Stimulated activated CD4-positive, alpha-beta T cell treated with anti-CD3 and anti-CD28 coated beads, Interleukin-12 subunit alpha, Interleukin-12 subunit beta, amount 100 ng/mL, for 24 hours (primary cell): ENCODE measurements around the gene ISG20L2.

Experiments
- DNase-seq, 2 experiments: peaks; one replicate each; pipeline ENCODE4 v3.0.0-alpha.2; 2020; ENCODE audit warnings: low read depth in 2 of 2

Gene ISG20L2

DNA sequence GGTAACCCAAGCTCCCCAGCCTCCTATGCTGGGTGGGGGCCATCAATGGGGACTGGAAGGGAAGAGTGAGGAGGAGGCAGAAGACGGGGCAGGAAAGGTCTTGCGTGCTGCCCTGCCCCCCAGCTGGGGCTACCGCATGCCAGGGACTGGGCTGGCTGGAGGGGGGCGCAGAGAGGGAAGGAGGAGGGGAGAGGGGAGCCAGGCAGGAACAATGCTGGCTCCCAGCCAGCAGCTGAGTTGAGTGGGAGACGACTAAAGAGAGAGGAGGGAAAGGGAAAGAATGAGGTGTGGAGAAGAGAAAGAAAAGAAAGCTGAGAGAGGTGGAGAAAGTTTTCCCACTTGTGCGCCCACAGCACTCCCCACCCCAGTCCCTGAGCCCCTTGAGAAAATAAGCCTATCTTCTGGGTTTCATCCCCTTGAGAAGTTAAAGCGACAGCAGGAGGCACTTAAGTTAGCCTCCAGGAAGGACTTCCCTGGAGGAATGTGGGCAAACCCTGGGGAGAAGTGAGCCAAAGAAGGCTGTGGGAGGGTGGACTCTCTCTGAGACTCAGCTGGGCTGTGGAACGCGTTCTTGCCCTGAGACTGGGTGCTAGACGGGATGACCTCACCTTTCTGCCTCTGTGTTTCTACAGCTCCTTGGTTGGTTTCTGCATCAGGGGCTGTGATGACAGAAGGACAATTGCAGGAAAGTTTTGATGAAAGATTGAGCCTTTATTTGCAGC, 38.5 kb downstream of the ISG20L2 start:
- DNase-seq = no peak

DNA sequence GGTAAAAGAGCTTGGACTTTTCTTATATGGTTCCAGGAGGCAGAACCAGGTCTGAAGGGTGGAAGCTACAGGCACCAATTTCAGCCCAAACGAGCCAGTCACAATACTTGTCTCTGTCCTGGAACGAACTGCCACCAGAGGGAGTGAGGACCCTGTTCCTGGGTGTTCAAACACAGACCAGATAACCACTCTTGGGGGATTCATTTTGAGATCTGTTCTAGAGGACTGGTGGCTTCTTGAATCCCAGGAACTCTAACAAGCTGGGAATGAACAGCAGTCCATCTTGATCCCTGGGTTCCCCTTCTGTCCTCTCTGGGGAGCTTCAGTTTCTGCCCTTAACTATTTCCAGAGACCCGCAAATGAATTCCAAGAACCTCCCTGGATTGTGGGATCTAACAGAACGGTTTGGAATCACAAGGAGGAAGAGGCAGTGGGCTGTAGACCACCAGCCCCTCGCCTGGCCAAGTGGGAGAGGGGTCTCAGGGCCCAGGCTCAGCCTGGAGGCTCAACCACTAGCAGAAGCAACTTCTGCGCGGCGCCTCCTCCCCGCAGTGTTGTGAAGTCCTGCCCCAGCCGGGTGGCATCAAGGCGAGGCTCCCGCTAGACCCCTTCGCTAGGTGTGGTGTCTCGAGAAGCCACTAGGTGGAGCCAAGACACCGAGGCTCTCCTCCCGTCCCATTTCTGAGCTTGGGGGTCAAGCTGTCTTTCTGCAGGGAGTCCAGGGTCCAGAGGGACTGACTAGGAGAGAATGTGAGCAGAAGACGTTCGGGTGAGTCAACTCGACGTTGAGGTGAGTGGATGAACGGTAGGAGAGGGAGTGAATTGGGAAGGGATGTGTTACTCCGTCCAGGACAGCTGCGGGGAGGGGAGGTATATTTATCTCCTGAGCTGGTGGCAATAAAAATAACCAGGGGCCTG, 39.3 kb downstream of the ISG20L2 start:
- peak; percentile 46 to 71 for DNase-seq

DNA sequence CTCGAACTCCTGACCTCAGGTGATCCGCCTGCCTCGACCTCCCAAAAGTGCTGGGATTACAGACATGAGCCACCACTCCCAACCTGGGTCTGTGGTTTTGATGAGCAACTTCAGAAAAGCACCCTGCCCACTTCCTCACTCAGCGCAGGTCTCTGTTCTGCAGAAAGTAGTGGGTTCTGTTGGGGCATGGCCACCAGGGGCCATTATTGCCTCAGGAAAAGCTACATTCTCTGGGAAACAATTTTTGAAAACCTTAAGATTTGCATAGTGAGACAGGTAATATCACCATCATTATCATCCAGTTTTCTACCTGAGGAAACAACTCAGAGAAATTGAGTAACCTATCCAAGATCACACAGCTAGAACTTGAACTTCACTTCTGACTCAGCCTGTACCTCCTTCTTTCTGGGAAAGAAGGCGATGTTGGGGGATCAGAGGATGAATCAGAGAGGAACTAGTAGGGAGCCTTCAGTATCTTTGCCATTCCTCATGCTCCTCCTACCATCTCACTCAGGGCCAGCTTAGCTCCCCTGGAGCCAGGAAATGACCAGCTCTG, 44.3 kb downstream of the ISG20L2 start:
- DNase-seq = peak in 1 of 2 experiments; percentile 29

DNA sequence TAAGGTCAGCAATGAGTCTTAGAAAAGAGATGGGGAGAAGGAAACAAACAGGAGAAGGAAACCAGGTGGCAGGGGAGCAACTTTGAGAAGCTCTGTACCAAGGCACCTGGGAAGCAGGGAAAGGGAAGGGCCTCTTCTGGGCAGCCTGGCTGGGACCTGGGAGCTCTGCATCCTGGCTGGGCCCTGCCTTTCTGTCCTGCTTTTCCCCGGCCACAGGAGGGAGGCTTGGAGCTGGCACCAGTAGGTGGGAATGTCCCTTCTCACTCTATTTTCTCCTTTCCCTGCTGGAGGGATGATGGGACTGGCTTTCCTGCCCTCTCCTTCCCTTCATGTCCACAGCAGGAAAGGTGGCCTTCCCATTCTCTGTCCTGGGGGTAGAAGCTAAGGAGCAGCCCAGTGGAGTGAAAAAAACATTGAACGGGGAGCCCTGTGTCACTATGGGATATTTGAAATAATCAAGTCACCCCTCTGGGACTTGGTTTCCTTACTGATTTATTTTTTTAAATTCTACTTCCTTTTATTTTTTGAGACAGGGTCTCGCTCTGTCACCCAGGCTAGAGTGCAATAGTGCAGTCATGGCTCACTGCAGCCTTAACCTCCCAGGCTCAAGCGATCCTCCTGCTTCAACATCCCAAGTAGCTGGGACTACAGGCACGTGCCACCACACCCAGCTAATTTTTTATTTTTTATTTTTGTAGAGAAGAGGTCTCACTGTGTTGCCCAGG, 46.2 kb downstream of the ISG20L2 start:
- no peak for DNase-seq

DNA sequence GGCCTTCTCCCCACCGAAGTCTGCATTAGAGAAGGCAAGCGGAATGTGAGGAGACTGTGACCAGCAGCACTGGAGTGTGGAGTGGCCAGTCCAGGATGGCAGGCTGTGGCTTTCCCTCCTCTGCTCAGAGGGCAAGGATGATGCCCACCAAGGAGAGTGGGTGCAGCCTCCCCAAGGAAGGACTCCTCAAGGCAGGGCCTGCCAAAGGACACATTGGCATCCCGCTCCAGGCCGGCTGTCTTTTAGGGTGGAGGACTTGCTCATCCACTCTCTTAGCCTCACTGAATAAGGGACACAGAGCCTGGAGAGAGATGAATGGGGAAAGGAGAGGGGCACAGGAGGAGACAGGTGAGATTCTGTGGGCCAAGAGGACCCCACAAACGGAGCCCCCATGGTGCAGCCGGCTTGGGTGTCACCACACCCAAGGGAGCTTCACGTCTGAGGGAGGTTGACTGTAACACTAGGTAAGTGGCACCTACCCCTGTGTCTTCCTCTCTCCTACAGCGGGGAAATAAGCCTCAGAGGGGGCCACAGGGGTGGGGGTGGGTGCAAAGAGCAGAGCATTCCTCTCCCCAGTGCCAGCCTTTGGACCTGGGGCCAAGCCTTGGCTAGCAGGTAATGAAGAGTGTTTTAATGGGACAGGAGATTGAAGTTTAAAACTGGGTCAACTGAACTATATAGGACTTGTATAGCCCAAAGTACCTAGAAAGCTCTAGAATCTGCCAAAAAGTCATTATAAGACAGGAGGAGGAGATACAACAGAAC, 47.2 kb downstream of the ISG20L2 start:
- no peak for DNase-seq

DNA sequence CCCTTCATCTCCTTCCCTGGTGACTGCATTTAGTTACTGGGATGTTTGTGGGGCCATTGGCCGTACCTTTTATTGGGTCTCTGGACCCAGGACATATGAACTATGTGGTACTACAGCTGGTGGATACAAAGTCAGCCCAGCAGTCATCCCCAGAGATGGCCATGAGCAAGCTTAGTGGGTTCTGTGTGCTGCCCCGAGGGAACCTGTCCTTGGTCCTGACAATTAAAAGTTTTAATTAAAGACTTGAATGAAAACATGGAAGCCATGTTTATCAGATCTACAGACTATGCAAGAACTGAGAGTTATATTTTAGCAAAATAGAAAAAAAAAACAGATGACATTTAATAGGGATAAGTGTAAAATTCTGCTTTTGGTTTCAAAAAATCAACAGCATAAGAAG, 48.5 kb downstream of the ISG20L2 start:
- DNase-seq = no peak

DNA sequence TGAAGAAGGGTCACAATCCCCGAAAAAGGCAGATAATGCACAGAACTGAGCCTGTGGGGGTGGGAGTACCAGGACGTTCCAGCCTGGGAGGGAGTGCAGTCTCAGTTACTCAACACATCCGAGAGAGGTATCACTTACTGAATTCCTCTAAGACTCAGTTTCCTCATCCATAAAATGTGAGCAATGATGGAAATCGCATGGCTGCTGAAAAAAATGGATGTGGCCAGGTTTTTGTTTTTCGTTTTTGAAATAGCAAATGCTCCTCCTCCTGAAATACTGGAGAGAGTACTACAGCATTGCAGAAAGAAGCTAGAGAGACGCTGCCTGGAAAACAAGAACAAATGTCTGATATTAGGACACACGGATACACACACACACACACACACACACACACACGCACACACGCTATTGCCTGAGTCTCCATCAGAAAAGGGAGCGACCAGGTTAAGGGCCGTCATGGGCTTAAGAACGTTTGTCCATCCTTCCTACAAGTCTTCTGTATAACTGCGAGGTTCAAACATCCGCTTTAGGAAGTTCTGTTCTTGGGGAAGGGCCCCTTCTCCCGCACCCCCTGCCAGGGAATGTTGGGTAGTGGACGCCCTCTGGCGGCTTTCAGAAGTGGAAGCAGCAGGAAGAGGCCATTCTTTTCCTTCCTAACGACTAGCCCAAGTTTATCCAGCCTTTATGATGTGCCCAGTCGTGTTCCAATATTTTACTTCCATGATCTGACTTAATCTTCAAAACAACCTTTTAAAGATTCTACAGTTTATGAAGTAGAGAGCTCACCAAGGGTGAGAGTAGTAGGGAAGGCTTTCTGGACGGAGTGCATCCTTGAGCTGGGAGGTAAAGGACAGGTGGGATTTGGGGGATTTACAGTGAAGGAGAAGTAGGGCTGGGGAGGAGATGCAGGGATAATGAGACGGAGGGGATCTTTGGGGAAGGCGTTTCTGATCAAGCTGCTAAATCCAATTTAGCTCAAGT, 50.7 kb downstream of the ISG20L2 start:
- no peak for DNase-seq

DNA sequence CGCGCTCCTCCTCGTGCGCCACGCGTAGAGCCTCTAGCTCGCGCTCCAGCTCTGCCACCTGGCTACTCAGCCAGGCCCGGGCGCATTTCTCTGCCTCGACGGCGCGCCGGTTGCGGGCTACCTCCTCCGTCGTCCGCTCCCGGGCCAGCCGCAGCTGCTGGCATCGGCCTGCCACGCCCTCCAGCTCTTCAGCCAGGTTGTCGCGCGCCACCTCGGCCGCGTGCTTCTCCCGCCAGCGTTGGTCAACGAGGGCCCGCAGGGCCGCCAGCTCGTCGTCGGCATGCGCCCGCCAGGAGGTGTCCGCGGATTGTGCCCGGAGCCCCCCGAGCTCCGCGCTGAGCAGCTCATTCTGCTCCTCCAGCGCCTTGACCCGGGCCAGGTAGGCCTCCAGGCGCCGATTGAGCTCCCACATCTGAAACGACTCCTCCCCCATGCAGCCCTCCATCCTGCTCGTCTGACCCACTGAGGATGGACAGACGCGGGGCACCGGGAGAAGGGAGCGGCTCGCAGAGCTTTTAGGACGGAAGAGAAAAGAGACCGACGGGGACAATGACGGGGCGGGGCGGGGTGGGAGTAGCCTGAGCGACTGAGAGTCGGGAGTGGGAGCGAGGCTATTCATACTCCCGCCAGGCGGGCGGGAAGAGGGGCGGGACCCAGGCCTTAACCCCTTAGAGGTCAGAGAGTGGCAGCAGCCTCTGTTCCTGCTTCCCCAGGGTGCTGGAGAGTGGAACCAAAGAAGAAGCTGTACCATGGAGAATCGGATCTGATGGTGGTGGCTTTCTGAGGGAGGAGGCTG, 51.5 kb downstream of the ISG20L2 start, which contains the start of gene NES:
TSS of gene NES (minus strand) at position 588 of the 796 bp plus-strand sequence. CDS start at position 445, 143 bp downstream.
- no peak for DNase-seq

DNA sequence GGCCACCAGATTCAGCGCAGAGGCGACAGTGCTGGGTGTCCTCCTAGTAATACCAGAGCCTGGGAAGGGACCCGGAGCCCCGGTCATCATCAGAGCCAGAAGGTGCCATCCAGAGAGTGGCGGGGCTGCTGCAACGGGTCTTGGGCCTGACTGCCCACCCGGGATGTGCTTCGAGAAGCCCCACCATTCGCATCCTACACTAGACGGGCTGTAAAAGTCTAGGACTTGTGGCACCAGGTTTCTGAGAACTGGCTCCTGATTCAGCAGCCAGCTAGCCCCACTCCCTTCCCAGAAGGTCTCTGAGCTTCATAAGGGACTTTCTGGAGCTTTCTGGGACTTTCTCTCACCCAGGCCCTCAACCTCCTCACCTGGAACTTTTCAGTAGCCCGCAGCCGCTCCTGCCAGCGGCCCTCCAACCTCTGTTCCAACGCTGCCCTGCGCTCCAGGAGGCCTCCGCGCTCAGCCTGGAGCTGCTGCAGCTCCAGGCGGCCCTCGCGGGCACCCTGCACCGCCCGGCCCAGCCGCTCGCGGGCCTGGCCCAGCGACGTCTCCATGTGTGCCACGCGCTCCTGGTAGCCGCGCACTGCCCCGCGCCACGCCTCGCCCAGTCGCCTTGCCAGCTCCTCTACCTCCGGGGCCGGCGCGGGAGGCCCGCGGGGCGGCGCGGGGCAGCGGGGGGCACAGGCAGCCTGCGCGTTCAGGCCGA, 52.3 kb downstream of the ISG20L2 start:
- DNase-seq = no peak

DNA sequence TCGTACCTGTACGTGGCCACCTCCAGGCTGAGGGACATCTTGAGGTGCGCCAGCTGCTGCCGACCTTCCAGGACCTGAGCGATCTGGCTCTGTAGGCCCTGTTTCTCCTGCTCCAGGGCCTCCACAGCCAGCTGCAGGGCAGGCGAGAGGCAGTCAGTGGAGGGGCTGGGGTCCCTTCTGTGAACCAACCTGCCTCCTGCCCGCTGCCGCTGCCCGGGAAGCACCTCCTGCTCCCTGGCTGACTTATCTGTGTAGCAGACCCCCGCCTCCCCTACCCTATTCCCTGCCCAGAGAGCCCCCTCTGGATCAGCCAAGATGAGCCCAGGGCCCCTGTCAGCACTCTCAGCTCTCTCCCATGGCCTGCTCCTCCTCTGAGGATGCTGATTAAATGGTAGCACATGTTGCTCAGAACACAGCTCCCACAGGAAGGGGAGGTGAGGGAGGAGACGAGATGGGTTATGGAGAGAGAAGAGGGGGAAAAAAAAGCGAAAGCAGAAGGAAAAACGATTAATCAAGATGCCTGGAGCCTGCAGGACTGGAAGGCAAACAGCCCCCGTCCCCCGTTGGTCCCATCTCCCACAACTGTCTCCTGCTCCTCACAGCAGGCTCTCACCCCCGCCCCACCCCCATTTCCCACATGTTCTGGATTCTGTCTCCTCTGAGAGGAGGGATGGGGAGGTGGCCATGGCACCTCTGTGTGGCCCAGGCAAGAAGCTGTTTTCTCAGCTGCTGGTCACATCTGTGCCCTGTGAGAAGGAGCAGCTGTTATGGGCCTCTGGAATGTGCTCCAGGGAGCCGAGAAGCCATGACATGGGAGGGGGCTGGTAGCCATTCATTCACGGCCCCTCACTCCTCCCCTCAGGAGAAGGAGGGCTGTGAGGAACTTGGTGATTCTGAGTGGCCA, 53.1 kb downstream of the ISG20L2 start:
- DNase-seq = no peak

DNA sequence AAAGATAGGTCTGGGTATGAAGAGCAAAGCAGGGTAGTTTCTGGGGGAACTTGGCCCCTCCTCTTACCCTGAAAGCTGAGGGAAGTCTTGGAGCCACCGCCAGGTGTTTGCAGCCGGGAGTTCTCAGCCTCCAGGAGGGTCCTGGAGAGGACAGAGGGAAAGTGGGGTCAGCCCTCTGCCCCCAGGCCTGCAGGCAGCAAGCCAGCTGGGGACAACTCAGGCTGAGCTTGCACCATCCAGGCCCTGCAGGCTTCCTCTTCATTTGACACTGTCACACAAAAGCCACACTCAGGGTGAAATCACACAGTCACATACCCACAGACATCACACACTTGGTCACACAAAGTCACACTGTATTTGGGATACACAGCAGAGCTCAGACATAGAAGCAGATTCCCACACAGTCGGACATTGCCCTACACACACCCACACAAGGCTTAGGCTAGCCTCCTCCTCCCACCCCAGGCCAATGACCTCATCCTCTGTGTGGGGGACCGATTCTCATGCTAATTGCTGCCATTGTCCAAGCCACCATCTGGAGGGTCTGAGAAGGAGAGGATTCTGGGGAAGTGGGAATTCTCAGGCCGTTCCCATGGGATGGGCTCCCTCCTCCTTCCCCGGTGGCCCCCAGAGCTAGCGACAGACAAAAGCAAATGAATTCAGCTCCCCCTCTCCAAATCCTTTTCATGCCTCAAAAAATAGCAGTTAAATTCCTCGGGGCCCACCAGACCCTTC, 55.0 kb downstream of the ISG20L2 start:
- no peak for DNase-seq
